Parathyroid adenoma (tissue), 2 donors: ENCODE measurements around the gene PSME1.

Experiments used
- H2AFZ ChIP-seq: fragments of 300-600 bp; sonication (generic); one replicate; pipeline ENCODE4 v1.7.0; 2017; ENCODE audit warnings: antibody characterized with exemption, mild to moderate bottlenecking
- H3K27ac ChIP-seq: fragments of 300-600 bp; sonication (generic); one replicate; pipeline ENCODE4 v1.7.0; 2017
- H3K27me3 ChIP-seq: fragments of 300-600 bp; sonication (generic); one replicate; pipeline ENCODE4 v1.7.0; 2017; ENCODE audit warnings: low read length; ENCODE audit not compliant: control insufficient read depth, insufficient read depth
- H3K36me3 ChIP-seq: fragments of 300-600 bp; sonication (generic); one replicate; pipeline ENCODE4 v1.7.0; 2017; ENCODE audit warnings: low read length; ENCODE audit not compliant: control insufficient read depth, insufficient read depth
- H3K4me1 ChIP-seq: fragments of 300-600 bp; sonication (generic); one replicate; pipeline ENCODE4 v1.7.0; 2017; ENCODE audit warnings: control low read depth
- H3K4me2 ChIP-seq: fragments of 300-600 bp; sonication (generic); one replicate; pipeline ENCODE4 v1.7.0; 2017; ENCODE audit warnings: low read length
- H3K4me3 ChIP-seq: fragments of 300-600 bp; sonication (generic); one replicate; pipeline ENCODE4 v1.7.0; 2017; ENCODE audit warnings: low read depth, low read length
- H3K79me2 ChIP-seq: fragments of 300-600 bp; sonication (generic); one replicate; pipeline ENCODE4 v1.7.0; 2017; ENCODE audit warnings: control low read depth
- H3K9ac ChIP-seq: fragments of 300-600 bp; sonication (generic); one replicate; pipeline ENCODE4 v1.7.0; 2017; ENCODE audit warnings: mild to moderate bottlenecking
- H3K9me3 ChIP-seq: fragments of 300-600 bp; sonication (generic); one replicate; pipeline ENCODE4 v1.7.0; 2017; ENCODE audit warnings: low read length; ENCODE audit not compliant: control insufficient read depth
- TF ChIP-seq, protein P1 (sequence below): fragments of 300-600 bp; sonication (generic); IDR thresholded peaks from one replicate; pipeline ENCODE4 v1.7.0; 2017; ENCODE audit warnings: antibody characterized with exemption, mild to moderate bottlenecking
- donor health status: primary hyperparathyroidism.

Gene PSME1

DNA sequence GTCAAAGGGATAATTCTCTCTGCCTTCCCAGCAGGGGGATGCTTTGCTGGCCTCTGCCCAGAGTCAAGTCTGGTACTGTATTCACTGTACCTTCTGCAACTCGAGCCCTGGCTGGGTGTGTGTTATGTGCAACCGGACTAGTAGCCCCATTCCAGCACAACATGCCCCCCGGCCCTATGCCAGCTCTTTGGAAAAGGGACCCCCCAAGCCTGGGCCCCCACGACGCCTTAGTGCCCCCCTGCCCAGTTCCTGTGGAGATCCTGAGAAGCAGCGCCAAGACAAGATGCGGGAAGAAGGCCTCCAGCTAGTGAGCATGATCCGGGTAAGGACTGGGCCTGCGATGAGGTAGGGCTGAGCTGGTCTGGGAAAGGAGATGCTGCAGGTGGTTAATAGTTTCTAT is 14.6 kb downstream of the PSME1 start:
- TF ChIP-seq, protein P1, sequence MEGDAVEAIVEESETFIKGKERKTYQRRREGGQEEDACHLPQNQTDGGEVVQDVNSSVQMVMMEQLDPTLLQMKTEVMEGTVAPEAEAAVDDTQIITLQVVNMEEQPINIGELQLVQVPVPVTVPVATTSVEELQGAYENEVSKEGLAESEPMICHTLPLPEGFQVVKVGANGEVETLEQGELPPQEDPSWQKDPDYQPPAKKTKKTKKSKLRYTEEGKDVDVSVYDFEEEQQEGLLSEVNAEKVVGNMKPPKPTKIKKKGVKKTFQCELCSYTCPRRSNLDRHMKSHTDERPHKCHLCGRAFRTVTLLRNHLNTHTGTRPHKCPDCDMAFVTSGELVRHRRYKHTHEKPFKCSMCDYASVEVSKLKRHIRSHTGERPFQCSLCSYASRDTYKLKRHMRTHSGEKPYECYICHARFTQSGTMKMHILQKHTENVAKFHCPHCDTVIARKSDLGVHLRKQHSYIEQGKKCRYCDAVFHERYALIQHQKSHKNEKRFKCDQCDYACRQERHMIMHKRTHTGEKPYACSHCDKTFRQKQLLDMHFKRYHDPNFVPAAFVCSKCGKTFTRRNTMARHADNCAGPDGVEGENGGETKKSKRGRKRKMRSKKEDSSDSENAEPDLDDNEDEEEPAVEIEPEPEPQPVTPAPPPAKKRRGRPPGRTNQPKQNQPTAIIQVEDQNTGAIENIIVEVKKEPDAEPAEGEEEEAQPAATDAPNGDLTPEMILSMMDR, result no peak
- Histone ChIP-seq H3K79me2 (peaks cover 17% of the 10 kb centered on the region), H3K9me3 (no peaks in the 10 kb centered on the region), H3K27ac (no peak overlapping the region), H3K9ac (no peak overlapping the region), H3K27me3 (no peaks in the 10 kb centered on the region), H3K4me2 (no peak overlapping the region), H2AFZ (no peak overlapping the region), H3K4me1 (peaks cover 12% of the 10 kb centered on the region), H3K4me3 (no peak overlapping the region), H3K36me3 (no peaks in the 10 kb centered on the region)

DNA sequence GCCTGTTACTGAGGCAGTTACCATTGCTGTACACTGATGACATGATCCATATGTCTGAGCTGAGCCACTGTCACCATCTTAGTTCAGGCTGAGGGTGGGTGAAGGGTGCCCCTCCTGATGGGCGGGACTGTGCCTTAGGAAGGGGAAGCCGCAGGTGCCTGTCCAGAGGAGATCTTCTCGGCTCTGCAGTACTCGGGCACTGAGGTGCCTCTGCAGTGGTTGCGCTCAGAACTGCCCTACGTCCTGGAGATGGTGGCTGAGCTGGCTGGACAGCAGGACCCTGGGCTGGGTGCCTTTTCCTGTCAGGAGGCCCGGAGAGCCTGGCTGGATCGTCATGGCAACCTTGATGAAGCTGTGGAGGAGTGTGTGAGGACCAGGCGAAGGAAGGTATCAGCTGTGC is 15.0 kb downstream of the PSME1 start:
- TF ChIP-seq, protein P1, result no peak
- H3K36me3 ChIP-seq, result no peaks in the 10 kb centered on the region

DNA sequence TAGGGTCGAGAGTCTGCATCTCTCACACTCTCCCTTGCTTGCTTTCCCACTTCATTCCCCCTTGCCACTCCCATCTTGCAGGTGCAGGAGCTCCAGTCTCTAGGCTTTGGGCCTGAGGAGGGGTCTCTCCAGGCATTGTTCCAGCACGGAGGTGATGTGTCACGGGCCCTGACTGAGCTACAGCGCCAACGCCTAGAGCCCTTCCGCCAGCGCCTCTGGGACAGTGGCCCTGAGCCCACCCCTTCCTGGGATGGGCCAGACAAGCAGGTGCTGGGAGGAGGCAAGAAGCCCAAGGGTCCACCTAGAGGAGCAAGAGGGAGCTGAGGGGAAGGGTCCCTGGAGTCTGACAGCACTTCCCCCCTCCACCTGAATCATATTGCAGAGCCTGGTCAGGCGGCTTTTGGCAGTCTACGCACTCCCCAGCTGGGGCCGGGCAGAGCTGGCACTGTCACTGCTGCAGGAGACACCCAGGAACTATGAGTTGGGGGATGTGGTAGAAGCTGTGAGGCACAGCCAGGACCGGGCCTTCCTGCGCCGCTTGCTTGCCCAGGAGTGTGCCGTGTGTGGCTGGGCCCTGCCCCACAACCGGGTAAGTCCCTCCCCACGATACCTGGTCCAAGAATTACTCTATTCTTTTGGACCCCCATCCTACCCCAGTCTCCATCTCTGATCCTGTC is 15.5 kb downstream of the PSME1 start:
- Histone ChIP-seq H3K27ac (no peak overlapping the region), H3K79me2 (peaks cover 17% of the 10 kb centered on the region), H3K9me3 (no peaks in the 10 kb centered on the region), H3K4me1 (peaks cover 6% of the 10 kb centered on the region), H3K9ac (no peak overlapping the region), H3K36me3 (no peaks in the 10 kb centered on the region), H3K4me3 (no peak overlapping the region), H3K27me3 (no peaks in the 10 kb centered on the region), H2AFZ (no peak overlapping the region), H3K4me2 (no peak overlapping the region)
- TF ChIP-seq, protein P1, result no peak

More for the DNA sequence above, 15.0 kb downstream of the PSME1 start:
- Histone ChIP-seq H3K4me2 (no peak overlapping the region), H3K4me1 (peaks cover 7% of the 10 kb centered on the region), H3K27me3 (no peaks in the 10 kb centered on the region), H3K9ac (no peak overlapping the region), H3K9me3 (no peaks in the 10 kb centered on the region), H3K4me3 (no peak overlapping the region), H2AFZ (no peak overlapping the region), H3K27ac (no peak overlapping the region), H3K79me2 (peaks cover 17% of the 10 kb centered on the region)

DNA sequence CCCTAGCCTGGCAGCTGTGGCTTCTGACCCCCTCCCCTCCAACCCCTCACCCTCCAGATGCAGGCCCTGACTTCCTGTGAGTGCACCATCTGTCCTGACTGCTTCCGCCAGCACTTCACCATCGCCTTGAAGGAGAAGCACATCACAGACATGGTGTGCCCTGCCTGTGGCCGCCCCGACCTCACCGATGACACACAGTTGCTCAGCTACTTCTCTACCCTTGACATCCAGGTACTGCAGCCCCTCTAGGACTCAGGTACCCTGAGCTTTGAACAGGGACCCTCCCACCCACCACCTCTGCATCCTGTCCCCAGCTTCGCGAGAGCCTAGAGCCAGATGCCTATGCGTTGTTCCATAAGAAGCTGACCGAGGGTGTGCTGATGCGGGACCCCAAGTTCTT is 19.1 kb downstream of the PSME1 start:
- Histone ChIP-seq H3K4me2 (no peak overlapping the region), H3K36me3 (no peaks in the 10 kb centered on the region), H3K9me3 (no peaks in the 10 kb centered on the region), H3K79me2 (peaks cover 3% of the 10 kb centered on the region), H3K27me3 (no peaks in the 10 kb centered on the region), H3K4me3 (no peak overlapping the region), H3K4me1 (no peaks in the 10 kb centered on the region), H3K27ac (no peak overlapping the region), H2AFZ (no peak overlapping the region), H3K9ac (no peak overlapping the region)
- TF ChIP-seq, protein P1, result no peak

DNA sequence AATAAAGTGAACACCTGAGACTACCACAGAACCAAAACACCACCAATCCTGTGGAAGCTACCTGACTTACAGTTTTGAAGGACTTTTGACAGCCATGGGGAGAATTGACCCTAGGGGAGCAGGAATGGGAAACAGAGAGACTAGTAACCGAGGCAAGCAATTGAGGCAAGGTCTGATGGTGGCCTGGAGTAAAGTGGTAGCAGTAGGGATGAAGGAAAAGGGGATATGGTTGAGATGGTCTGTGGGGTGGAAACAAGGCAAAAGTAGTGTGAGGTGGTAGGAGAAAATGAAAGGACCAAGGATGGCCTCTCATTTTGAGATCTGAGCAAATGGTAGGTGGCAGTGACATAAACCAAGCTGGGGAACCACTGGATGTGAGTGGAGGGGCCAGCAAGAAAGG is 20.8 kb downstream of the PSME1 start:
- H3K9me3 ChIP-seq, result no peaks in the 10 kb centered on the region
- no peaks in the 10 kb centered on the region for H3K36me3 ChIP-seq
- no peak overlapping the region for H3K27ac ChIP-seq
- no peaks in the 10 kb centered on the region for H3K27me3 ChIP-seq
- TF ChIP-seq, protein P1, result no peak
- no peak overlapping the region for H3K4me2 ChIP-seq
- H3K4me3 ChIP-seq, result no peak overlapping the region
- peaks cover 2% of the 10 kb centered on the region for H3K79me2 ChIP-seq
- H2AFZ ChIP-seq, result no peak overlapping the region
- no peak overlapping the region for H3K9ac ChIP-seq
- H3K4me1 ChIP-seq, result peaks cover 3% of the 10 kb centered on the region
